K562 (cell line): Measurements from ENCODE around the gene LSR. TPM values are rescaled to one million over a fixed set of nuclear protein-coding genes. Genes with fewer than 3 reads are reported as not detected.

Experiments
- ATAC-seq: fragments of 200-7000 bp; cut with Tn5 transposase; 3 replicates; pipeline ENCODE4 v1.9.1; 2020; ENCODE audit warnings: moderate library complexity
- BruUV-seq: library from RNA; stranded (reverse); fragments of 400-500 nt; replicated peaks from 2 replicates; lab custom pipeline; 2021; lab: Mats Ljungman, UMichigan
- CTCF ChIA-PET: fragments of 300-600 bp; formaldehyde crosslinking; extraction: SDS; loops from one replicate; lab custom pipeline; 2021; ENCODE audit warnings: low intra/inter-chr PET ratio; lab: Yijun Ruan, JAX
- POLR2A ChIA-PET: fragments of 300-600, 350-650 bp; sonication (Branson Sonifier 250); formaldehyde crosslinking; extraction: SDS; loops from one replicate; lab custom pipeline; 2021; ENCODE audit warnings: antibody characterized with exemption, inconsistent platforms; lab: Yijun Ruan, JAX
- DNase-seq, 4 experiments: peaks; one replicate each; pipeline versions ENCODE4 v3.0.0 to v3.0.0-alpha.2; 2011 to 2018; ENCODE audit warnings: low spot score in 3 of 4, mixed read lengths in 3 of 4; ENCODE audit errors: extremely low read depth in 1 of 4
- FAIRE-seq: peaks from 2 replicates; lab custom pipeline; 2011; peaks lifted over from hg19 to GRCh38; lab: Jason Lieb, UNC
- H2AFZ ChIP-seq: 2 replicates; pipeline ENCODE4 v1.6.0; 2011; ENCODE audit warnings: low read depth, low read length, control low read depth, inconsistent platforms
- H3K27ac ChIP-seq: fragments of 200-600 bp; 3 replicates; pipeline ENCODE4 v1.8.0; 2011; ENCODE audit warnings: low read depth, mild to moderate bottlenecking, control low read depth, inconsistent platforms, low read length, moderate library complexity, mixed read lengths; ENCODE audit errors: extremely low read depth
- H3K27me3 ChIP-seq, 2 experiments: fragments of 300-600 bp in 1 of 2; 2 replicates in 1 of 2; 3 replicates in 1 of 2; pipeline versions ENCODE4 v1.6.0 to v1.8.0; 2011; ENCODE audit warnings: inconsistent platforms in 2 of 2, low read length in 2 of 2, mild to moderate bottlenecking in 1 of 2, mixed read lengths in 1 of 2, moderate library complexity in 1 of 2; ENCODE audit not compliant: control insufficient read depth in 2 of 2, insufficient read depth in 2 of 2
- H3K36me3 ChIP-seq: fragments of 300-600 bp; 3 replicates; pipeline ENCODE4 v1.8.0; 2011; ENCODE audit warnings: mild to moderate bottlenecking, low read length, inconsistent platforms; ENCODE audit not compliant: control insufficient read depth, insufficient read depth
- H3K4me1 ChIP-seq, 2 experiments: fragments of 200-600 bp in 1 of 2; replicated peaks in 1 of 2; 2 replicates in 1 of 2; 3 replicates in 1 of 2; pipeline versions ENCODE4 v1.5.1 to v1.8.0; 2011; ENCODE audit warnings: inconsistent platforms in 2 of 2, low read length in 2 of 2, mild to moderate bottlenecking in 1 of 2, mixed read lengths in 1 of 2, moderate library complexity in 1 of 2; ENCODE audit not compliant: control insufficient read depth in 2 of 2, insufficient read depth in 2 of 2
- H3K4me2 ChIP-seq: 2 replicates; pipeline ENCODE4 v1.6.1; 2011; ENCODE audit warnings: low read length, control low read depth, inconsistent platforms, mixed read lengths; ENCODE audit not compliant: insufficient read depth
- H3K4me3 ChIP-seq: fragments of 200-600 bp; sonication (generic), shearing (Covaris generic); 2 replicates; pipeline ENCODE4 v1.5.1; 2016; ENCODE audit warnings: control low read depth, inconsistent platforms
- H3K79me2 ChIP-seq: fragments of 200-600 bp; 3 replicates; pipeline ENCODE4 v1.8.0; 2011; ENCODE audit warnings: low read length, inconsistent platforms; ENCODE audit not compliant: control insufficient read depth, insufficient read depth
- H3K9ac ChIP-seq, 2 experiments: 2 replicates each; pipeline versions ENCODE4 v1.6.0 to v1.6.1; 2011; ENCODE audit warnings: low read depth in 2 of 2, low read length in 2 of 2, control low read depth in 1 of 2, inconsistent platforms in 1 of 2, mild to moderate bottlenecking in 1 of 2, mixed read lengths in 1 of 2; ENCODE audit not compliant: insufficient read depth in 1 of 2
- H3K9me1 ChIP-seq: one replicate; pipeline ENCODE4 v1.6.0; 2011; ENCODE audit warnings: inconsistent platforms, mild to moderate bottlenecking, low read length, moderate library complexity; ENCODE audit not compliant: control insufficient read depth, insufficient read depth
- H3K9me3 ChIP-seq: replicated peaks from 2 replicates; pipeline ENCODE4 v1.5.1; 2011; ENCODE audit warnings: low read depth, low read length, inconsistent platforms; ENCODE audit not compliant: control insufficient read depth, insufficient read depth
- H4K20me1 ChIP-seq: replicated peaks from 2 replicates; pipeline ENCODE4 v1.6.1; 2011; ENCODE audit warnings: low read length, inconsistent platforms, mixed read lengths; ENCODE audit not compliant: control insufficient read depth, insufficient read depth
- CBFA2T2 ChIP-seq: fragments of 450-650 bp; conservative IDR thresholded peaks from 2 replicates; pipeline ENCODE4 v1.6.1; 2017; ENCODE audit warnings: mild to moderate bottlenecking
- HOMEZ ChIP-seq: fragments of 250-450 bp; sonication (Bioruptor Pico); IDR thresholded peaks from 2 replicates; pipeline ENCODE4 v1.4.0; 2020; ENCODE audit warnings: mild to moderate bottlenecking, moderate library complexity
- IRF9 ChIP-seq: fragments of 450-650 bp; IDR thresholded peaks from 2 replicates; pipeline ENCODE4 v1.6.1; 2016; ENCODE audit warnings: missing biosample characterization, missing genetic modification characterization
- MAX ChIP-seq: sonication (generic); formaldehyde crosslinking; IDR thresholded peaks from 2 replicates; pipeline ENCODE4 v1.9.0; 2022; ENCODE audit warnings: mild to moderate bottlenecking, missing genetic modification reagents
- NFATC3 ChIP-seq: fragments of 450-650 bp; IDR thresholded peaks from 2 replicates; pipeline ENCODE4 v1.6.1; 2017; ENCODE audit warnings: mild to moderate bottlenecking
- PBX2 ChIP-seq, 2 experiments: IDR thresholded peaks in 1 of 2; conservative IDR thresholded peaks in 1 of 2; 2 replicates each; pipeline ENCODE4 v1.6.1; 2016; ENCODE audit warnings: low read depth in 2 of 2, mild to moderate bottlenecking in 1 of 2, missing compliant biosample characterization in 1 of 2, missing genetic modification characterization in 1 of 2, moderate library complexity in 1 of 2
- ZNF592 ChIP-seq: fragments of 450-650 bp; IDR thresholded peaks from 2 replicates; pipeline ENCODE4 v1.6.1; 2017; ENCODE audit warnings: antibody characterized with exemption, mild to moderate bottlenecking
- WGBS: fragments of 100-300 bp; shearing (Covaris generic); methylation state at CpG from one replicate; pipeline ENCODE4 v1.1.6; 2016; ENCODE audit warnings: low coverage, mixed read lengths; ENCODE audit not compliant: insufficient coverage; ENCODE audit errors: missing lambda C conversion rate; 5-methylcytosine and 5-hydroxymethylcytosine counted together
- in situ Hi-C: fragments of 300-500 bp; cut with MboI; formaldehyde crosslinking; loops from 4 replicates; pipeline ENCODE4 v1.15.0; 2018; ENCODE audit warnings: inconsistent platforms, mixed read lengths
- intact Hi-C: fragments of 100-400 bp; cut with micrococcal nuclease; formaldehyde crosslinking; loops from 2 replicates; pipeline ENCODE4 v1.14.2; 2022
- polyA plus RNA-seq, 8 experiments: library from polyadenylated mRNA; depleted of rRNA in 4 of 8; stranded (reverse) in 5 of 8; unstranded in 3 of 8; fragments of >200 nt; fragmentation: Nextera tagmentation in 2 of 8; fragmentation: Illumina TruSeq in 1 of 8; extraction: Ambion mirVana in 2 of 8; extraction: Trizol in 1 of 8; gene quantifications; 2 replicates each; pipeline versions ENCODE4 v1.2.1 to v1.2.3, GENCODE V29; 2011 to 2014; ENCODE audit warnings: inconsistent platforms in 1 of 8, missing spikeins in 1 of 8
- total RNA-seq, 7 experiments: library from RNA; depleted of rRNA in 6 of 7; stranded (reverse); fragments of >200 nt in 6 of 7; fragmentation: Illumina TruSeq in 2 of 7; extraction: Trizol in 2 of 7; gene quantifications; 2 replicates each; pipeline versions ENCODE4 v1.2.1 to v1.2.3, GENCODE V29; 2011 to 2021; ENCODE audit warnings: low replicate concordance in 1 of 7

The LSR gene
- total and polyA plus RNA-seq, 9 of the 15 experiments (the other 6 are each of a cell fraction or from before 2014, with no cell fraction given), result 0.44 to 87.9 (median 28.0) TPM

- Histone ChIP-seq H3K4me2 (no peak overlapping the region), H3K36me3 (no peaks in the 10 kb centered on the region), H3K79me2 (no peaks in the 10 kb centered on the region), H3K27me3 (peaks cover 2 to 12% of the 10 kb centered on the region in 2 experiments; a peak in 3 of 5 replicates), H3K9me3 (no peaks in the 10 kb centered on the region), H2AFZ (peak overlapping the region; percentile 67), H3K9ac (peak overlapping the region in 1 of 2 experiments; percentile 47; a peak in 2 of 4 replicates), H3K4me1 (peaks cover 43 to 78% of the 10 kb centered on the region in 2 experiments), H3K27ac (no peak overlapping the region), H4K20me1 (no peaks in the 10 kb centered on the region), H3K4me3 (no peak overlapping the region), H3K9me1 (peaks cover 6% of the 10 kb centered on the region)
- FAIRE-seq (no peak), ATAC-seq (peak; percentile 47), DNase-seq (peak; percentile 43 to 66 (median 56))
- in situ Hi-C loops, result no loop called here
- intact Hi-C loops, result no loop called here
- ChIA-PET POLR2A (interaction anchor here (0.6 to 0.8 kb wide), 3 partner anchors 17 to 148 kb away, joined by 3 read pairs; no protein-coding TSS in a partner anchor), CTCF (no interaction called here)
- no TSS peak for BruUV-seq
- 36% methylated on average over 24 of the region's 24 CpGs for WGBS
- TF ChIP-seq MAX (CRISPR knock-in tag), result peak; percentile 23; the same call in 1 of the 2 replicates
- peak; percentile 43; the same call in 1 of the 2 replicates for TF ChIP-seq CBFA2T2
- TF ChIP-seq PBX2 (CRISPR knock-in tag; IDR thresholded peaks at IDR 0.05; ENCODE audit: low read depth), result no peak
- no peak for TF ChIP-seq PBX2 (tag; conservative IDR thresholded peaks at IDR 0.05; ENCODE audit: low read depth)
- TF ChIP-seq HOMEZ (CRISPR knock-in tag), result no peak
- no peak for TF ChIP-seq IRF9
- 0 out of 2 replicates have a peak, but pooled peaks have one; percentile 59 for TF ChIP-seq ZNF592
- no peak for TF ChIP-seq NFATC3
Observed at GRCh38 chr19:35295792-35296462, 47.1 kb downstream of the LSR start.
